CD14-positive monocyte (primary cell): Measurements from ENCODE around the gene APC. TPM values are rescaled to one million over a fixed set of nuclear protein-coding genes. Genes with fewer than 3 reads are reported as not detected.

Experiments
- DNase-seq, 3 donors: peaks; one replicate each; pipeline ENCODE4 v3.0.0-alpha.2; 2011 to 2022
- H2AFZ ChIP-seq: 2 replicates; pipeline ENCODE4 v1.6.0; 2012; ENCODE audit warnings: mild to moderate bottlenecking, low read depth, low read length, inconsistent platforms; ENCODE audit not compliant: insufficient read depth, poor library complexity, severe bottlenecking
- H3K27ac ChIP-seq, 2 donors: 1 replicate in 1 of 2; 2 replicates in 1 of 2; pipeline ENCODE4 v1.5.1; 2012 to 2013; ENCODE audit warnings: low read length in 2 of 2, control low read depth in 1 of 2, inconsistent platforms in 1 of 2, low read depth in 1 of 2, mild to moderate bottlenecking in 1 of 2
- H3K27me3 ChIP-seq, 2 donors: one replicate each; pipeline versions ENCODE4 v1.6.0 to v1.6.1; 2011 to 2013; ENCODE audit warnings: low read length in 2 of 2; ENCODE audit not compliant: control insufficient read depth in 2 of 2, insufficient read depth in 2 of 2
- H3K36me3 ChIP-seq, 2 donors: replicated peaks in 1 of 2; 1 replicate in 1 of 2; 2 replicates in 1 of 2; pipeline versions ENCODE4 v1.5.1 to v1.6.1; 2012 to 2013; ENCODE audit warnings: low read length in 2 of 2, control low read depth in 1 of 2, inconsistent platforms in 1 of 2, mild to moderate bottlenecking in 1 of 2; ENCODE audit not compliant: insufficient read depth in 2 of 2, control insufficient read depth in 1 of 2
- H3K4me1 ChIP-seq, 2 donors: 1 replicate in 1 of 2; 2 replicates in 1 of 2; pipeline versions ENCODE4 v1.5.1 to v1.6.1; 2012 to 2013; ENCODE audit warnings: low read length in 2 of 2, control low read depth in 1 of 2, inconsistent platforms in 1 of 2, mild to moderate bottlenecking in 1 of 2, moderate library complexity in 1 of 2; ENCODE audit not compliant: insufficient read depth in 2 of 2, control insufficient read depth in 1 of 2
- H3K4me2 ChIP-seq: replicated peaks from 2 replicates; pipeline ENCODE3; 2012; ENCODE audit warnings: low read length, moderate library complexity, mild to moderate bottlenecking; ENCODE audit not compliant: poor library complexity, severe bottlenecking; ENCODE audit errors: extremely low read depth
- H3K4me3 ChIP-seq, 3 experiments: fragments of 200-600 bp in 1 of 3; sonication (generic) in 1 of 3; replicated peaks in 1 of 3; 1 replicate in 2 of 3; 2 replicates in 1 of 3; pipeline ENCODE4 v1.5.1; 2011 to 2013; ENCODE audit warnings: low read length in 3 of 3, mild to moderate bottlenecking in 3 of 3, control low read depth in 2 of 3, low read depth in 2 of 3, inconsistent platforms in 1 of 3, moderate library complexity in 1 of 3
- H3K79me2 ChIP-seq: 2 replicates; pipeline ENCODE4 v1.6.0; 2012; ENCODE audit warnings: mild to moderate bottlenecking, control low read depth, inconsistent platforms, low read length, moderate library complexity; ENCODE audit not compliant: insufficient read depth
- H3K9ac ChIP-seq: 2 replicates; pipeline ENCODE4 v1.6.0; 2017; ENCODE audit warnings: low read length, mild to moderate bottlenecking; ENCODE audit not compliant: insufficient read depth, poor library complexity, severe bottlenecking
- H3K9me3 ChIP-seq, 2 donors: replicated peaks in 1 of 2; 1 replicate in 1 of 2; 2 replicates in 1 of 2; pipeline versions ENCODE4 v1.5.1 to v1.6.1; 2012 to 2013; ENCODE audit warnings: low read length in 2 of 2, control low read depth in 1 of 2; ENCODE audit not compliant: control insufficient read depth in 1 of 2, insufficient read depth in 1 of 2
- H4K20me1 ChIP-seq: 2 replicates; pipeline ENCODE4 v1.6.0; 2012; ENCODE audit warnings: mild to moderate bottlenecking, low read length, control low read depth, moderate library complexity; ENCODE audit not compliant: insufficient read depth
- H3K27ac Mint-ChIP-seq, 7 donors: one replicate each; pipeline ENCODE4 v1.8.0; 2020; ENCODE audit warnings: mild to moderate bottlenecking in 7 of 7, mixed read lengths in 7 of 7, moderate library complexity in 6 of 7, inconsistent platforms in 2 of 7
- H3K27me3 Mint-ChIP-seq, 3 donors: one replicate each; pipeline ENCODE4 v1.8.0; 2021 to 2022; ENCODE audit warnings: low read depth in 3 of 3, mild to moderate bottlenecking in 3 of 3, mixed read lengths in 3 of 3, moderate library complexity in 3 of 3, inconsistent platforms in 1 of 3
- H3K36me3 Mint-ChIP-seq, 2 donors: one replicate each; pipeline ENCODE4 v1.8.0; 2020; ENCODE audit warnings: mixed read lengths in 2 of 2, inconsistent platforms in 1 of 2, mild to moderate bottlenecking in 1 of 2
- H3K4me1 Mint-ChIP-seq: one replicate; pipeline ENCODE4 v1.8.0; 2020; ENCODE audit warnings: mild to moderate bottlenecking, mixed read lengths
- H3K4me3 Mint-ChIP-seq, 2 donors: one replicate each; pipeline ENCODE4 v1.8.0; 2020; ENCODE audit warnings: mild to moderate bottlenecking in 2 of 2, mixed read lengths in 2 of 2, moderate library complexity in 1 of 2
- H3K9me3 Mint-ChIP-seq, 7 donors: one replicate each; pipeline ENCODE4 v1.8.0; 2020 to 2022; ENCODE audit warnings: mixed read lengths in 7 of 7, mild to moderate bottlenecking in 6 of 7, moderate library complexity in 6 of 7, inconsistent platforms in 2 of 7
- WGBS: methylation state at CpG from one replicate; pipeline ENCODE4 v1.1.5; 2013; ENCODE audit warnings: missing lambda C conversion rate; ENCODE audit not compliant: insufficient coverage; 5-methylcytosine and 5-hydroxymethylcytosine counted together
- intact Hi-C, 2 donors: fragments of 100-400 bp; cut with micrococcal nuclease; formaldehyde crosslinking; loops; one replicate each; pipeline versions ENCODE4 v1.15.0 to v1.15.1; 2023
- polyA plus RNA-seq, 3 donors: library from polyadenylated mRNA; depleted of rRNA in 1 of 3; unstranded in 2 of 3; stranded (reverse) in 1 of 3; fragments of 300-500 nt in 2 of 3; fragments of >200 nt in 1 of 3; fragmentation: Illumina TruSeq in 2 of 3; gene quantifications; 1 replicate in 2 of 3; 2 replicates in 1 of 3; pipeline ENCODE4 v1.2.3, GENCODE V29; 2012 to 2021
- TF ChIP-seq, protein P1 (sequence below): fragments of 200-600 bp; IDR thresholded peaks from one replicate; pipeline ENCODE4 v1.8.0; 2022; ENCODE audit warnings: antibody characterized with exemption, mild to moderate bottlenecking

The APC gene
- polyA plus RNA-seq, 3 donors = 6.5 to 13.6 (median 9.0) TPM

DNA sequence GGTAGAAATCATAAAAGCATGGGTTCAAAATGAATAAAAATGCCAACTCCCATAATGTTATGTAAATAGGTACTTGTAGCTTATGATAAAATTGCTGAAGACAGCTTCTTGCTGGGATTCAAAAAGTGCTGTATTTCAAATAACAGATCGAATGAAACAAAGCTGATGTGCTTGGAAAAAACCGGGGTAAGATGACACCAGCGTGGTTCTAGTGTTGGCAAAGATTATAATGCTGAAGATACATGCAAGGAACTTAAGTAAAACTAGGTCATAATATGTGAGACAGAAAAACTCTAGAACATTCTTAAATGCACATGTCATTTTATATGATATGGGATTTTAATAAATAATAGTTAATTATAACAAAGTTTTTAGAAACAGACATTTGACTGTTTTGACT, 44.4 kb upstream of the APC start:
- no peaks in the 10 kb centered on the region for H3K36me3 Mint-ChIP-seq
- H3K4me3 ChIP-seq = no peak overlapping the region
- no CpG with 5 or more reads among the region's 3 CpGs for WGBS
- no peaks in the 10 kb centered on the region for H4K20me1 ChIP-seq
- no peak overlapping the region for H3K27ac Mint-ChIP-seq
- DNase-seq = no peak
- no peak overlapping the region for H3K4me2 ChIP-seq
- TF ChIP-seq, protein P1, sequence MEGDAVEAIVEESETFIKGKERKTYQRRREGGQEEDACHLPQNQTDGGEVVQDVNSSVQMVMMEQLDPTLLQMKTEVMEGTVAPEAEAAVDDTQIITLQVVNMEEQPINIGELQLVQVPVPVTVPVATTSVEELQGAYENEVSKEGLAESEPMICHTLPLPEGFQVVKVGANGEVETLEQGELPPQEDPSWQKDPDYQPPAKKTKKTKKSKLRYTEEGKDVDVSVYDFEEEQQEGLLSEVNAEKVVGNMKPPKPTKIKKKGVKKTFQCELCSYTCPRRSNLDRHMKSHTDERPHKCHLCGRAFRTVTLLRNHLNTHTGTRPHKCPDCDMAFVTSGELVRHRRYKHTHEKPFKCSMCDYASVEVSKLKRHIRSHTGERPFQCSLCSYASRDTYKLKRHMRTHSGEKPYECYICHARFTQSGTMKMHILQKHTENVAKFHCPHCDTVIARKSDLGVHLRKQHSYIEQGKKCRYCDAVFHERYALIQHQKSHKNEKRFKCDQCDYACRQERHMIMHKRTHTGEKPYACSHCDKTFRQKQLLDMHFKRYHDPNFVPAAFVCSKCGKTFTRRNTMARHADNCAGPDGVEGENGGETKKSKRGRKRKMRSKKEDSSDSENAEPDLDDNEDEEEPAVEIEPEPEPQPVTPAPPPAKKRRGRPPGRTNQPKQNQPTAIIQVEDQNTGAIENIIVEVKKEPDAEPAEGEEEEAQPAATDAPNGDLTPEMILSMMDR = no peak
- no peak overlapping the region for H3K27ac ChIP-seq
- no peaks in the 10 kb centered on the region for H3K4me1 Mint-ChIP-seq
- no peaks in the 10 kb centered on the region for H3K36me3 ChIP-seq
- H3K9ac ChIP-seq = no peak overlapping the region
- H3K27me3 Mint-ChIP-seq = peaks cover 6 to 13% (median 9%) of the 10 kb centered on the region in 3 donors
- no peak overlapping the region for H2AFZ ChIP-seq
- H3K79me2 ChIP-seq = no peaks in the 10 kb centered on the region
- intact Hi-C loops = loop anchor here in 1 of 2 donors (10.0 kb wide), 1 partner anchor 62 kb away; no protein-coding TSS in a partner anchor
- H3K27me3 ChIP-seq = peaks cover 2 to 8% of the 10 kb centered on the region in 2 donors
- H3K4me3 Mint-ChIP-seq = no peak overlapping the region
- H3K4me1 ChIP-seq = no peaks in the 10 kb centered on the region
- no peaks in the 10 kb centered on the region for H3K9me3 ChIP-seq
- H3K9me3 Mint-ChIP-seq = peaks cover 0 to 6% (median 0%) of the 10 kb centered on the region in 7 donors

DNA sequence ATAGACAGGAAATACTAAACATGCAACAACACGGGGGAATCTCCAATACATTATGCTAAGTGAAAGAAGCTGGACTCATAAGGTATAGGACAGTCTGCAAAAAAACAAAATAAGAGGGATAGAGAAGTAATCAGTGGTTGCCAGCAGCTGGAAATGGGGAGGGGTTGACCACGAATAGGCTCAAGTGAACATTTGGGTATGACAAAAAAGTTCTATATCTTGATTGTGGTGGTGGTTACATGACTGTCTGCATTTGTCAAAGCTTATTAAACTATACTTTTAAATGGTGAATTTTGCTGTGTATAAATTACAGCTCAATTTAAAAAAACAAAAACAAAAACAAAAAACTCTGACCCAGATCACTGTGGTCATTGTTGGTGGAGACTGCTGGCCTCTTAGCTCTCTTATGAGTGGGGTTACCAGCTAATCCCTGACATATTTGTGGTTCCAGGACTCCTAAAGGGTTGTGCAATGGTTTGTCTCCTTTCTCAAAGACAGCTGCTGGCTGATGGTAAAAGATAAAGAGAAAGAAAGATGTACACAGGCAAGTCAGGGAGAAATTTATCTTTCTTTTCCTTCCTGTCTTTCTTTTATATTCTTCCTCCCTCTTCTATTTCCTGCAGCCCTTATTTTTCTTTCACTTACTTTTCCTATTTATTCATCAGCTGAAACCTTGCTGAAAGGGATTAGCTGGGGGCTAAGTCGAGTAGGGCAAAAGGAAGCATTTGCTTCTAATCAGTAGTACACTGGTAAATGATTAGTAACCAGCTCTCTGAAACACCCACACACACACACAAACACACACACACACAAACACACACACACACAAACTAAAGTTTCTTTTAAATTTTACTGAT, 42.6 kb upstream of the APC start:
- H2AFZ ChIP-seq = no peak overlapping the region
- no peaks in the 10 kb centered on the region for H3K36me3 Mint-ChIP-seq
- H3K36me3 ChIP-seq = no peaks in the 10 kb centered on the region
- no peak overlapping the region for H3K9ac ChIP-seq
- H3K27ac ChIP-seq = no peak overlapping the region
- H3K4me1 ChIP-seq = no peaks in the 10 kb centered on the region
- H3K4me3 ChIP-seq = no peak overlapping the region
- H3K9me3 Mint-ChIP-seq = peaks cover 0 to 6% (median 0%) of the 10 kb centered on the region in 7 donors
- no peak for DNase-seq
- H4K20me1 ChIP-seq = no peaks in the 10 kb centered on the region
- H3K4me3 Mint-ChIP-seq = no peak overlapping the region
- H3K27ac Mint-ChIP-seq = no peak overlapping the region
- no peaks in the 10 kb centered on the region for H3K4me1 Mint-ChIP-seq
- H3K79me2 ChIP-seq = no peaks in the 10 kb centered on the region
- TF ChIP-seq, protein P1 = no peak
- H3K27me3 Mint-ChIP-seq = peaks cover 6 to 12% (median 7%) of the 10 kb centered on the region in 3 donors
- no CpG with 5 or more reads among the region's 3 CpGs for WGBS
- no peaks in the 10 kb centered on the region for H3K9me3 ChIP-seq
- no peak overlapping the region for H3K4me2 ChIP-seq
- intact Hi-C loops = loop anchor here in 1 of 2 donors (10.0 kb wide), 1 partner anchor 60 kb away; no protein-coding TSS in a partner anchor
- H3K27me3 ChIP-seq = peaks cover 0 to 6% of the 10 kb centered on the region in 2 donors
